NCI-H2196 treated with DMSO at 0.1 percent for 48 hours (cell line): ENCODE measurements around the gene BICD2.
"Not testable (repeated sequence)": the region's sequence is repeated elsewhere in the genome, so short reads cannot be mapped to it uniquely, and the experiment has no call there.

Source experiments
- DNase-seq: peaks from one replicate; lab custom pipeline; 2025; ENCODE audit not compliant: unreplicated experiment; lab: John Stamatoyannopoulos, UW

Gene BICD2

GRCh38 chr9:92764381-92764987, at the start of gene BICD2:
Gene BICD2, minus strand, starts transcription at chr9:92764833. Its CDS starts 89 bp downstream, at chr9:92764744.
- DNase-seq: no peak

- not testable (repeated sequence) for DNase-seq
Measured at GRCh38 chr9:92809629-92810326, 45.1 kb upstream of the BICD2 start.

GRCh38 chr9:92808726-92809451, 44.3 kb upstream of the BICD2 start:
- DNase-seq: peak; percentile 45

GRCh38 chr9:92807757-92808725, 43.4 kb upstream of the BICD2 start:
- DNase-seq: no peak

GRCh38 chr9:92807031-92807756, 42.6 kb upstream of the BICD2 start:
- no peak for DNase-seq

- no peak for DNase-seq
Measured at GRCh38 chr9:92804727-92805126, 40.1 kb upstream of the BICD2 start.

- DNase-seq: no peak
Measured at GRCh38 chr9:92798358-92798757, 33.7 kb upstream of the BICD2 start.

GRCh38 chr9:92796337-92796804, 31.7 kb upstream of the BICD2 start:
- not testable (repeated sequence) for DNase-seq

- DNase-seq: no peak
Measured at GRCh38 chr9:92795598-92796336, 31.1 kb upstream of the BICD2 start.

GRCh38 chr9:92795000-92795399, 30.4 kb upstream of the BICD2 start:
- no peak for DNase-seq

GRCh38 chr9:92794426-92794825, 29.8 kb upstream of the BICD2 start:
- no peak for DNase-seq

GRCh38 chr9:92790542-92791527, 26.2 kb upstream of the BICD2 start:
- peak; percentile 44 for DNase-seq

GRCh38 chr9:92786298-92786697, 21.7 kb upstream of the BICD2 start:
- no peak for DNase-seq

- DNase-seq: no peak
Measured at GRCh38 chr9:92781899-92782298, 17.3 kb upstream of the BICD2 start.

- DNase-seq: no peak
Measured at GRCh38 chr9:92780206-92780605, 15.6 kb upstream of the BICD2 start.

- no peak for DNase-seq
Measured at GRCh38 chr9:92775466-92775865, 10.8 kb upstream of the BICD2 start.

GRCh38 chr9:92774274-92774673, 9.6 kb upstream of the BICD2 start:
- no peak for DNase-seq

- no peak for DNase-seq
Measured at GRCh38 chr9:92773810-92774209, 9.2 kb upstream of the BICD2 start.
